Measurements from ENCODE around the gene ZNF536. TPM values are rescaled to one million over a fixed set of nuclear protein-coding genes. Genes with fewer than 3 reads are reported as not detected.

The ZNF536 gene
- total and polyA plus RNA-seq, 10 of the 15 experiments (the other 5 are each of a cell fraction or from before 2014, with no cell fraction given), result not detected

DNA sequence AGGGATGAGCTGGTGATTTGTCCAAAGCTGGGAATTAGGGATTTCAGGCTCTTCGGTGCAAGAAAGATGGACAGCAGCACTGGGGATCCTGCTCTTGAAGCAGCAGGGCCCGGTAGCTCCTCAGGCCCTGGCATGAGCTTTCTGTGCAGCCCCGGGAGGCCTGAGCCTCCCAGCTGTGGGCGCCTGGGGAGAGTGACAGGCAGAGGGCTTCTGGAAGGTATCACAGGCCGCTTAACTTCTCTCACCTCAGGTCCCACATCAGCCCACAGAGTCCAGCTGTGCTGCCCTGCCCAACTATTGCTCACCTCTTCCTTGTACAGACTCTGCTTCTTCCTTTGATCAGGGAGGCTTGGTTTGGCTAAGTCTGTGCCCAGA lies 14.6 kb upstream of the ZNF536 start:
- H3K36me3 ChIP-seq (ENCODE audit: control insufficient read depth in 2 of 2, insufficient read depth in 2 of 2, low read length in 1 of 2), result no peaks in the 10 kb centered on the region
- intact Hi-C loops (cut with micrococcal nuclease; ENCODE audit: unreplicated experiment) (no loop called here), in situ Hi-C loops (cut with MboI) (no loop called here)
- no peaks in the 10 kb centered on the region for H3K4me1 ChIP-seq (ENCODE audit: control insufficient read depth, insufficient read depth, low read length)
- no peaks in the 10 kb centered on the region for H3K9me3 ChIP-seq (replicated peaks; ENCODE audit: control insufficient read depth, insufficient read depth, low read length)
- ChIA-PET CTCF (no interaction called here), POLR2A (no interaction called here), RAD21 (ENCODE audit: unreplicated experiment) (no interaction called here), SMC1A (ENCODE audit: uncharacterized antibody, unreplicated experiment) (no interaction called here)
- no peak for FAIRE-seq
- WGBS (ENCODE audit: insufficient coverage, insufficient replicate concordance, low lambda C conversion rate, missing lambda C conversion rate), result 0% methylated on average over 5 of the region's 5 CpGs
- no peak overlapping the region for H3K4me2 ChIP-seq (ENCODE audit: control insufficient read depth, insufficient read depth)
- no TSS peak for BruUV-seq (replicated peaks)
- no peaks in the 10 kb centered on the region for H3K79me2 ChIP-seq (ENCODE audit: control insufficient read depth, insufficient read depth, low read length)
- no peak for ATAC-seq
- no peaks in the 10 kb centered on the region for H4K20me1 ChIP-seq (ENCODE audit: control insufficient read depth, insufficient read depth)
- H3K4me3 ChIP-seq, result no peak overlapping the region
- no peak for TF ChIP-seq CREB1 (IDR thresholded peaks at IDR 0.05; ENCODE audit: low read depth)
- no peak for TF ChIP-seq IKZF1 (conservative IDR thresholded peaks at IDR 0.05)
- no peak for TF ChIP-seq HDGF (IDR thresholded peaks at IDR 0.05)
- TF ChIP-seq SREBF2 (IDR thresholded peaks at IDR 0.05; ENCODE audit: low read length), result no peak
- no peak for TF ChIP-seq CHD4 (IDR thresholded peaks at IDR 0.05)
- TF ChIP-seq, protein P1, sequence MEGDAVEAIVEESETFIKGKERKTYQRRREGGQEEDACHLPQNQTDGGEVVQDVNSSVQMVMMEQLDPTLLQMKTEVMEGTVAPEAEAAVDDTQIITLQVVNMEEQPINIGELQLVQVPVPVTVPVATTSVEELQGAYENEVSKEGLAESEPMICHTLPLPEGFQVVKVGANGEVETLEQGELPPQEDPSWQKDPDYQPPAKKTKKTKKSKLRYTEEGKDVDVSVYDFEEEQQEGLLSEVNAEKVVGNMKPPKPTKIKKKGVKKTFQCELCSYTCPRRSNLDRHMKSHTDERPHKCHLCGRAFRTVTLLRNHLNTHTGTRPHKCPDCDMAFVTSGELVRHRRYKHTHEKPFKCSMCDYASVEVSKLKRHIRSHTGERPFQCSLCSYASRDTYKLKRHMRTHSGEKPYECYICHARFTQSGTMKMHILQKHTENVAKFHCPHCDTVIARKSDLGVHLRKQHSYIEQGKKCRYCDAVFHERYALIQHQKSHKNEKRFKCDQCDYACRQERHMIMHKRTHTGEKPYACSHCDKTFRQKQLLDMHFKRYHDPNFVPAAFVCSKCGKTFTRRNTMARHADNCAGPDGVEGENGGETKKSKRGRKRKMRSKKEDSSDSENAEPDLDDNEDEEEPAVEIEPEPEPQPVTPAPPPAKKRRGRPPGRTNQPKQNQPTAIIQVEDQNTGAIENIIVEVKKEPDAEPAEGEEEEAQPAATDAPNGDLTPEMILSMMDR (IDR thresholded peaks at IDR 0.05 in 2 of 3, conservative IDR thresholded peaks at IDR 0.05 in 1 of 3; ENCODE audit: control insufficient read depth in 2 of 3, extremely low read depth in 1 of 3, insufficient read depth in 1 of 3, low read depth in 3 of 3, low read length in 3 of 3), result no peak
- TF ChIP-seq CHD1 (IDR thresholded peaks at IDR 0.05; ENCODE audit: low read depth, low read length), result no peak
- TF ChIP-seq NRF1 (conservative IDR thresholded peaks at IDR 0.05; ENCODE audit: low read depth, low read length), result no peak
- no peak for TF ChIP-seq HDAC2 (IDR thresholded peaks at IDR 0.05)
- no peak for TF ChIP-seq BRCA1 (IDR thresholded peaks at IDR 0.05; ENCODE audit: low read depth, low read length)
- TF ChIP-seq BACH1 (IDR thresholded peaks at IDR 0.05; ENCODE audit: borderline replicate concordance), result no peak
- TF ChIP-seq TCF3 (IDR thresholded peaks at IDR 0.05; ENCODE audit: borderline replicate concordance, insufficient read depth, low read depth, low read length), result no peak
- no peak for TF ChIP-seq MEF2B (IDR thresholded peaks at IDR 0.05; ENCODE audit: partially characterized antibody, poor library complexity, severe bottlenecking)
- TF ChIP-seq ZNF24 (IDR thresholded peaks at IDR 0.05), result no peak
- TF ChIP-seq NFIC (IDR thresholded peaks at IDR 0.05; ENCODE audit: low read depth, low read length), result no peak
- TF ChIP-seq, protein P2, sequence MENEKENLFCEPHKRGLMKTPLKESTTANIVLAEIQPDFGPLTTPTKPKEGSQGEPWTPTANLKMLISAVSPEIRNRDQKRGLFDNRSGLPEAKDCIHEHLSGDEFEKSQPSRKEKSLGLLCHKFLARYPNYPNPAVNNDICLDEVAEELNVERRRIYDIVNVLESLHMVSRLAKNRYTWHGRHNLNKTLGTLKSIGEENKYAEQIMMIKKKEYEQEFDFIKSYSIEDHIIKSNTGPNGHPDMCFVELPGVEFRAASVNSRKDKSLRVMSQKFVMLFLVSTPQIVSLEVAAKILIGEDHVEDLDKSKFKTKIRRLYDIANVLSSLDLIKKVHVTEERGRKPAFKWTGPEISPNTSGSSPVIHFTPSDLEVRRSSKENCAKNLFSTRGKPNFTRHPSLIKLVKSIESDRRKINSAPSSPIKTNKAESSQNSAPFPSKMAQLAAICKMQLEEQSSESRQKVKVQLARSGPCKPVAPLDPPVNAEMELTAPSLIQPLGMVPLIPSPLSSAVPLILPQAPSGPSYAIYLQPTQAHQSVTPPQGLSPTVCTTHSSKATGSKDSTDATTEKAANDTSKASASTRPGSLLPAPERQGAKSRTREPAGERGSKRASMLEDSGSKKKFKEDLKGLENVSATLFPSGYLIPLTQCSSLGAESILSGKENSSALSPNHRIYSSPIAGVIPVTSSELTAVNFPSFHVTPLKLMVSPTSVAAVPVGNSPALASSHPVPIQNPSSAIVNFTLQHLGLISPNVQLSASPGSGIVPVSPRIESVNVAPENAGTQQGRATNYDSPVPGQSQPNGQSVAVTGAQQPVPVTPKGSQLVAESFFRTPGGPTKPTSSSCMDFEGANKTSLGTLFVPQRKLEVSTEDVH (IDR thresholded peaks at IDR 0.05; ENCODE audit: low read depth, partially characterized antibody), result no peak
- TF ChIP-seq, protein P3, sequence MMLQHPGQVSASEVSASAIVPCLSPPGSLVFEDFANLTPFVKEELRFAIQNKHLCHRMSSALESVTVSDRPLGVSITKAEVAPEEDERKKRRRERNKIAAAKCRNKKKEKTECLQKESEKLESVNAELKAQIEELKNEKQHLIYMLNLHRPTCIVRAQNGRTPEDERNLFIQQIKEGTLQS (IDR thresholded peaks at IDR 0.05; ENCODE audit: borderline replicate concordance, extremely low read depth, low read depth, low read length), result no peak
- no peak for TF ChIP-seq NFYA (IDR thresholded peaks at IDR 0.05; ENCODE audit: borderline replicate concordance, low read depth, low read length)
- H2AFZ ChIP-seq (ENCODE audit: control insufficient read depth, low read depth, low read length), result no peak overlapping the region
- H3K9ac ChIP-seq (ENCODE audit: control insufficient read depth, insufficient read depth, low read length), result no peak overlapping the region
- no peak for DNase-seq (ENCODE audit: low read depth, low spot score)
- H3K27ac ChIP-seq (ENCODE audit: control insufficient read depth, insufficient read depth), result no peak overlapping the region
- H3K27me3 ChIP-seq (replicated peaks in 1 of 2; ENCODE audit: control insufficient read depth in 2 of 2, insufficient read depth in 2 of 2, low read length in 1 of 2), result peaks cover 0 to 5% of the 10 kb centered on the region in 2 experiments; a peak in 1 of 4 replicates
